HG03439 (cell line): ENCODE measurements around the gene TAOK3.
"Not testable (repeated sequence)": the region's sequence is repeated elsewhere in the genome, so short reads cannot be mapped to it uniquely, and the experiment has no call there.

ENCODE experiments used
- ATAC-seq: cut with Tn5 transposase; IDR thresholded peaks from one replicate; pipeline ENCODE4 v1.9.1; 2021; ENCODE audit warnings: mild to moderate bottlenecking, moderate library complexity; ENCODE audit not compliant: unreplicated experiment

Gene TAOK3

GRCh38 chr12:118344829-118345228 is 27.9 kb downstream of the TAOK3 start:
- no peak for ATAC-seq

- no peak for ATAC-seq
These were observed 30.6 kb downstream of the TAOK3 start for GRCh38 chr12:118342090-118342489.

DNA sequence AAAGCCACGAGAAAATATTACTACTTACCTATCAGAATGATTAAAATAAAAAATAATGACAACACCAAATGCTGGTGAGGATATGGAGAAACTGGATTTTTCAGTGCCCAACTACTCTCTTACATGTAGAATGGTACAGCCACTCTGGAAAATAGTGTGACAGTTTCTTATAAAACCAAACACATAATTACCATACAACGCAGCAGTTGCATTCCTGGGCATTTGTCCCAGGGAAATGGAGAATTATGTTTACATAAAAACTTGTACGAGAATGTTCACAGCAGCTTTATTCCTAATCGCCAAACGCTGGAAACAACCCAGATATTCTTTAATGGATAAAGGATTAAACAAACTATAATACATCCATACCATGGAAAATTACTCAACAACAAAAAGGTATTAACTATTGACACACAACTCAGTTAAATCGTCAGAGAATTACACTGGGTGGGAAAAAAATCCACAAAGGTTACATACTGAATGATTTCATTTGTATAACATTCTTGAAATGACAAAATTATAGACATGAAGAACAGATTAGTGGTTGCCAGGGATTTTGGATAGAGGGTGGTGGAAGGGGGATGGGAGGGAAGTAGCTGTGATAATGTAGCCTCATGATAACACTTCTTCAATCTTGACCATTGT is 35.4 kb downstream of the TAOK3 start:
- ATAC-seq, result no peak

DNA sequence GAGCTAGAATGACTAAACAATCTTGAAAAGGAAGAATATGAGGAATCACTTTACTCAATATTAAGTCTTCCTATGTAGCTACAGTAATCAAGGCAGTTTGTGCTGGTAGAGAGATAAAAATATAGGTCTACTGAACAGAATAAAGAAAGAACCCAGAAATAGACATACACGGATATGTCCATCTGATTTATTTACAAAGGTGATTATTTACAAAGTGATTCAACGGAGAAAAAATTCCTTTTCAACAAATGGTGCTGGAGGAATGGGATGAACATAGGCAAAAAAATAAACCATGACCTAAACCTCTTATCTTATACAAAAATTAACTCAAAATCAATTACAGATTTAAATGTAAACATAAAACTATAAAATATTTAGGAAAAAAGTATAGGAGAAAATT is 36.6 kb downstream of the TAOK3 start:
- ATAC-seq, result no peak

GRCh38 chr12:118334939-118335567 is 37.7 kb downstream of the TAOK3 start:
- no peak for ATAC-seq

GRCh38 chr12:118334241-118334640 is 38.5 kb downstream of the TAOK3 start:
- ATAC-seq, result no peak

- ATAC-seq, result no peak
These were observed 40.2 kb downstream of the TAOK3 start for GRCh38 chr12:118332511-118332910.

GRCh38 chr12:118330421-118331018 is 42.2 kb downstream of the TAOK3 start:
- no peak for ATAC-seq

GRCh38 chr12:118328486-118329330 is 44.0 kb downstream of the TAOK3 start:
- no peak for ATAC-seq

- ATAC-seq, result no peak
These were observed 45.3 kb downstream of the TAOK3 start for GRCh38 chr12:118327391-118327790.

DNA sequence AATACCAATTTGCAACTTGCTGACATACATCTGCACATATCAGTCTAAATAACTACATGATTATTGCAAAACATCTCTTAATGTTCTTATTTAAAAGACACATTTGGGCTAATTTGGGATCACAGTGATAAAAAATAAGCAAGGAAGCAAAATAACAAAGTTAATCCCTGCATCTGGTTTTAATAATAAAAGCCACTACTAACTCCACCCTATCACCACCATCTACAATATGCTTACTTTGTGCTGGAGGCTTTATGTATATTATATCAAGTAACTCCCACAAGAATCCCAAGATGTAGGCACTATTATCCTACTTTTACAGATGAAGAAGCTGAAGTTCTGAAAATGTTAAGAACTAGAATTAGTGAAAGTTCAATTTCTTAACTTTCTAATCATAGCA is 45.7 kb downstream of the TAOK3 start:
- ATAC-seq, result no peak

DNA sequence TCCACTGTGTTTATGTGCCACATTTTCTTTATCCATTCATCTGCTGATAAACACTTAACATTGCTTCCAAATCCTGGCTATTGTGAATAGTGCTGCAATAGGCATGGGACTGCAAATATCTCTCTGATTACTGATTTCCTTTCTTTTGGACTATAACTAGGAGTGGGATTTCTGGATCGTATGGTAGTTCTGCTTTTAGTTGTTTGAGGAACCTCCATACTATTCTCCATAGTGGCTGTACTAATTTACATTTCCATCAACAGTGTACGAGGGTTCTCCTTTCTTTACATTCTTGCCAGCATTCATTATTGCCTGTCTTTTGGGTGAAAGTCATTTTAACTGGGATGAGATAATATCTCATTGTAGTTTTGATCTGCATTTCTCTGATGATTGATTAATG is 47.6 kb downstream of the TAOK3 start:
- ATAC-seq, result no peak

DNA sequence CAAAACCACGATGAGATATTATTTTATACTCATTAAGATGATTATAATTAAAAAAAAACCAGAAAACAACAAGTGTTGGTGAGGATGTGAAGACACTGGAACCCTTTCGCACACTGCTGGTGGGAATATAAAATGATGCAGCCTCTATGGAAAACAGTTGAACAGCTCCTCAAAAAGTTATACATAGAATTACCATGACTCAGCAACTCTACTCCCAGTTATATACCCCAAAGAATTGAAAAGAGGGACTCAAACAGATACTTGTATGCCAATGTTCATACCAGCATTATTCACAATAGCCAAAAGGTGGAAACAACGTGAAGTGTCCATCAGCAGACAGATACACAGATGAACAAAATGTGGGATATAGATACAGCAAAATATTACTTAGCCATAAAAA is 53.1 kb downstream of the TAOK3 start:
- ATAC-seq, result no peak

DNA sequence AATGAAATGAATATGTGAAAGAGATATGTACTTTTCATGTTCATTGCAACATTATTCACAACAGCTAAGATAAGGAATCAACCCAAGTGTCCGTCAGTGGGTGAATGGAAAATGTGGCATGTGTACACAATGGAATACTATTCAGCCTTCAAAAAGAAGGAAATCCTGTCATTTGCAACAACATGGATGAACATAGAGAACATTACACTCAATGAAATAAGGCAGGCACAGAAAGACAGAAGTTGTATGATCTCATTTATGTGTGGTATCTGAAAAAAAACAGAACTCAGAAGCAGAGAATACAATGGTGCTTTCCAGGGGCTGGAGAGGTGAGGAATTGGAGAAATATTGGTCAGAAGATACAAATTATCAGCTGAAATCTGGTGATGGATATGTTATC is 54.0 kb downstream of the TAOK3 start:
- ATAC-seq, result no peak

DNA sequence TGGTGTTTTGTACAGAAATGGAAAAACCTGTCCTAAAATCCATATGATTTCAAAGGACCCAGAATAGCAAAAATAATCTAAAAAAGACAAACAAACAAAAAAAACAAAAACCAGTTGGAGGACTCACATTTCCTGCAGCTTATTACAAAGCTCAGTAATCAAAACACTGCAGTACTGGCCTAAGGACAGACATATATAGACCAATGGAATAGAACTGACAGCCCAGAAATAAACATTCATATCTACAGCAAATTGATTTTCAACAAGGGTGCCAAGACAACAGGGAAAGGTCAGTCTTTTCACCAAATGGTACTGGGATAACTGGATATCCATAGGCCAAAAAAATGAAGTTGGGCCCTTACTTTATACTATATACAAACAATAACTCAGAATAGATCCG is 55.0 kb downstream of the TAOK3 start:
- no peak for ATAC-seq

DNA sequence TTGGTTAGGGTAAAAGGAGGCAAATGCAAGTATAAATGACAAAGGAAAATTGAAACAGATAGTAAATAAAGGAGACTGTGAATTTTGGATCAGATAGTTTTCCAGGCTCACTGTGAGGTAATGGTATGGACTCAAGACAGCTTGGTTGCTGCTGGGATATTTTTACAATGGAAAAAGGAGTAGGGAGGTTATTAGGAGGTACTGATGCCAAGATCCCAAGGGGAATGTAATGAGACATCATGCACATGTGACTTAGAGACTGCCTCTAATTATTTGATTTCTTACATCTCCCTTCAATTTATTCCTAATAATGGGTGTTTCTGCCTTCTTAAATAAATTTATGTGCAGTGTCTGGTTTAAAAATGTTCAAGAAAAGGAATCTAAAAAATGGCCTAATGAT is 56.9 kb downstream of the TAOK3 start:
- no peak for ATAC-seq

- ATAC-seq, result peak; percentile 57
These were observed 60.1 kb downstream of the TAOK3 start for GRCh38 chr12:118312578-118312977.

- no peak for ATAC-seq
These were observed 61.0 kb downstream of the TAOK3 start for GRCh38 chr12:118311666-118312065.

GRCh38 chr12:118310320-118310719 is 62.4 kb downstream of the TAOK3 start:
- no peak for ATAC-seq

- not testable (repeated sequence) for ATAC-seq
These were observed 64.7 kb downstream of the TAOK3 start for GRCh38 chr12:118308006-118308405.

GRCh38 chr12:118307069-118307954 is 65.4 kb downstream of the TAOK3 start:
- no peak for ATAC-seq
